ENCODE data around the gene KCNK10.

Gene KCNK10

DNA sequence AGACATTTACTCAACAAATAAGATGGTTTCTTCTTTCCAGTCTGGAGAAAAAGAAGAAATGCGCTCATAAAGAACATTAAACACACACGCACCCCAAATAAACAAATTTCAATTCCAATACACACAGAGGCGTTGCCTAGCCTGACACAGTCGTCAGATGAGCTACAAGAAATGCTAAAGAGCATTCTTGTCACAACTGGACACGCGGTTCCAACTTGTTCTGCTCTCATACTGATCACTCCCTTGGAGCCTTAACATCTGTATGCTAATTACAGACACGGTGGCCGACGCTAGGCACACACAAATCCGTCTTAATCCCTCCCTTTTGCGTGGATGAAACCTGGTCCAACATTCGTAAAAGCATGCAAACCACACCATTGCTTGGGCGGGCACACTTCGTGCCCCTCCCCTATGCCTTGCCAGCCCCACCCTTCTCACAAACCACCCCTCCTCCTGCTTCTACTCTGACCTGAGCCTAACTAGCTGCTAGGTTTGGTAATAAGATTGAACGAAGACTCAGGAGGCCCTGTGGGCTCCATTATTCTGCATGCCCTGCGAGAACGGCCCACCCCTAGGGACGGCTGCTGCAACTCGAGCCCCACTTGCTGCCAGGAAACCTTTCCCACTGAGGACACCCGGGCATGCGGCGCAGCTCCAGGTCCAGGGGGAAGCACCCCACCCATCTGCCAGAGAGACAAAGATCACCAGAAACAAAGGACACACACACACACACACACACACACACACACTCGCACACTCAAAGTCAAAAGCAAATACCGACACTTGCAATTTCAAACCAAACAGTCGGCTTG lies 1.2 kb downstream of the KCNK10 start:
- no peak for DNase-seq

DNA sequence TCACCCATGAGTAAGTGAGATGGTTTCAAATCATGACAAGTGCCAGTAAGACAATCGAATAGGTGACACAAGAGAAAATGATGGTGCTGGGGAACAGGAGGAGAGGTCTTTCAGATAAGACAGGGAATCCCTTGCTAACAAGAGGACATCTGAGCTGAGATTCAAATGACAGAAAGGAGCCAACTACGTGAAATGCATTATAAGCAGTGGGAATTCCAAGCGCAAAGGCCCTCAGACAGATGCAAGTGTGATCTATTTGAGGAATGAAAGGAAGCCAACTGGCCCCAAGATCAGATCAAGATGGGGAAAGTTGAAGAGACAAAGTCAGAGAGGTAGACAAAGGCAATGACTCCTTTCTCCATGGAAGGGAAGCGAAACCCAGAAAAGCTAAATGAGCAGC lies 4.7 kb downstream of the KCNK10 start:
- DNase-seq = no peak

DNA sequence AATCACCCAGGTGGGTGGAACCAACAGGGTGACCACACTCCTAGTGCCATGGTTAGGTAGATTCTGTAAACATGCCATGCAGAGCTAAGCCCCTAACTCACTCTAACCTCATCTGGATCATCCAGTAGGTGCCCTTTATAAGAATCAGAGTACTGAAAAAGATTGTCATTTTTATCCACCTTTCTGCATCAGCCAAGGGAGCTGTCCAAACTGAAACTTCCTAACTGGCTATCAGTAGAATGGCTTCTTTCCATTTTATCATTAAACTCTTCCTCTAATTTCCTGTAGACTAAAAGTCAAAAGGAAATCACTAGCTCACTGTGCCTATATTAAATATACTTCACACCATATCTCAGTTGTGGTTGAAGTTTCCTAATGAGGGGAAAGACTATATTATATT lies 6.5 kb downstream of the KCNK10 start:
- no peak for DNase-seq

DNA sequence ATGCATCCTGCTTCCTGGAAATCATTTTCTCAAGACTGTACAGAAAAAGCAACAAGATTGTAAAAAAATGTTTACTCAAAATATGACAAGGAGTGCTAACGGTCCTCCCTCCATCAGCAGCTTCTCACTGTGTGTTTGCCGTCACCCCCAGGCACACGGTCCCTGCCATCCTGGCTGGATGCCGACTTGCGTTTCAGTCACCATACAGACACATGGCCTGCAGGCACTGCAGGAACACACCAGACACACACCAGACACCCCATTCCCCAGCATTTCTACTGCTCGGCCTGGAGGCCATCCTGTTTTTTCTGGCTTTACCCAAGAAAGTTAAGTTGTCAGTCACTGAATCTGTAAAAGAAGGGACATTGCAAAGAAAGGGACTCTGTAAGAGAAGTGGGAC lies 10.8 kb downstream of the KCNK10 start:
- no peak for DNase-seq

DNA sequence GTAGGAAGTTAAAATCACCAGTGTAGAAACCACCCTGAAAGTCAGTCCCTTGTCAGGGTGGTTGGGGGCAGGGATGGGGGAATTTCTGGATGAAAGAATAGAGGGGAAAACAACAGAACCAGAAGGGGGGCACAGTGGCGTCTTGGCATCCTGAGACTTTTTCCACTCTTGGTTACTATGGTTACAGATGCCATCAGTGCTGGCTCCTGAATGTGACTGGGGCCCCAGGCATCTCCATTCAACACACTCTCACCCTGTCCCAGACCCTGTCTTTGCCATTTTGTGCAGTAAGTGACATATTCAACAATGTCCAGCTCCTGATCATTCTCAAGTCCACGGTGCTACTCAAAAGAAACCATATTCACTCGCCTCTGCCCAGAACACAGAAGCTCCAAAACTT lies 11.3 kb downstream of the KCNK10 start:
- DNase-seq = no peak

DNA sequence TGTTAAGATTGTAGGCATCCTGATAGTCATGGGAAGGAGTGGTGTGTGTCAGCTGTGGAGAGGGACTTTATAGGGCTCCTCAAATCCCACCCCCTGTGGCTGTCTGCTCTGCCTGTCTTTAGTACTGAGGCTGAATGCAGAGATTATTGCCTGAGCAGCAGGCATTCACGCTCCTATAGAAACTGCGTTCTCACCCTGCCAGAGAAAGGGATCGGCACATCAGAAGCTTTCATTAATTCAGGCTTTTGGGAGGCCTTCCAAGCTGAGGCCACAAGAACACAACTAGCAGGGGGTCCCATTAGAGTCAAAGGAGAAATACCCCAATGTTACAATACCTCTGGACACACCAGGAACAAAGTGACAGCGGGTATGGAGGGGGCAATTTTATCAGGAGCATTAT lies 12.6 kb downstream of the KCNK10 start:
- DNase-seq = no peak

DNA sequence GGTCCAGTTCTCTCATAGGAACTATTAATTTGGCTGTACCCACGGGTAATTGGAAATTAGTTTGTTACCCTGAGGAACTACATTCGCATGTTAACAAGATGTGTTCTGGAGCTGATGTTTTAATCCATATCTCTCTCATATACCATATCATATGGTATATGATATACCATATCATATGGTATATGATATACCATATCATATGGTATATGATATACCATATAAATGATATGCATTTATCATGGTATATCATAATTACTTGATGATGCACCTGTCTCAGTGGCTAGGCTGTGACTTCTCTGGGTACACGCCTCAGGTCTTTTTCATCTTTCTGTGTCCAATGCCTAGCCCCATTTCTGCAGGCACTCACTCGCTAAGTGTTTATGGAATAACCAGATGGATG lies 13.0 kb downstream of the KCNK10 start:
- no peak for DNase-seq

DNA sequence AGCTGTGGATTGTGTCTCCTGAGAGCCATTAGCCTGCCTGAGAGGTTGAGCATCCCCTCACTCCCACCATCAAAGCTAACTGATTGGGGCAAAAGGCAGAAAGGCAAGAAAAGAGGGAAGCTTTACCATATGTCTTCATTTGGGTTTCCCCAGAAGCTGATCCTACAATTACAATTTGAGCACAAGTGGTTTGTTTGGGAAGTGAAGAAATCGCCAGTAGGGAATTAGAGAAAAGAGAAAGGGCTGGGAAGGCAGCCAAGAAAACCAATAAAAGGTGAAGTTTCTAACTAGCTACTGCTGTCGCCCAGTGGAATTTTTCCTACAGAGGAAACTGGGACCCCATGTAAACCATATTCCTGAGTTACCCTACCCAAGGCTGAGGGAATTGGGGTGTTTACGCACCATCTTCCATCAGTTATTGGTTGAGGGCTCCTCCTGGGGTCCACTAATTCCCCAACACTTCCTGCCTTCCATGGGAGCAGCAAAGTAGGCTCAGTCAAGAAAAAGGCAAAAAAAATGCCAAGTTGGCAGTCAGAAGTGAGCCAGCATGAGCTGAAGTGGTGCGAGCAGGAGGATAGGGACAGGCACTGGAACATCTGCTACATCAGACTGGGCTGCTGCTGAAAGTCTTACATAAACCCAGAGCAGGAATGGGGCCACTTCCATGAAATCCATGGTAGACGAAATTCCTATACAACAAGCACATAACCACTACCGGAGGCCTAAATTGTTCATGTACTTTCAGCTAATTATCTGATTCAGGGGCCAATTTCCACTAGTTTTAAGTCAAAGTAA lies 17.3 kb downstream of the KCNK10 start:
- no peak for DNase-seq

DNA sequence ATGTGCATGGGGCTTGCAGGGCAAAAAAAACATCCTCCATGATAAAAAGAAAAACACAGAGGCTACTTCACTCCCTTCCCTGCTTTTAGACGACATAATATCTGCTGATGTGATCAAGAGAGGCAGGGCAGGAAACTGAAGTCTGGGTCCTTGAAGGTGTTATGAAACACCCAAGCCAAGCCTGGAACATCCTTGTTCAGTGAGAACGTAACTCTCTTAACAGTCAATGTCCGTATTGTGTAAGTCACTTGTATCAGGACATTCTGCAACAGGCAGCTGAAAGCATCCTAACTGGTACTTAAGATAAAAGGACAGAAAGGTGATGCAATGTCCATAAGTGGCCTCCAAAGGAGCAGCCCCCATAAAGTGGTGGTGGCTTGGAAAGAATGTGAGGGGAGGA lies 20.0 kb downstream of the KCNK10 start:
- DNase-seq = no peak

DNA sequence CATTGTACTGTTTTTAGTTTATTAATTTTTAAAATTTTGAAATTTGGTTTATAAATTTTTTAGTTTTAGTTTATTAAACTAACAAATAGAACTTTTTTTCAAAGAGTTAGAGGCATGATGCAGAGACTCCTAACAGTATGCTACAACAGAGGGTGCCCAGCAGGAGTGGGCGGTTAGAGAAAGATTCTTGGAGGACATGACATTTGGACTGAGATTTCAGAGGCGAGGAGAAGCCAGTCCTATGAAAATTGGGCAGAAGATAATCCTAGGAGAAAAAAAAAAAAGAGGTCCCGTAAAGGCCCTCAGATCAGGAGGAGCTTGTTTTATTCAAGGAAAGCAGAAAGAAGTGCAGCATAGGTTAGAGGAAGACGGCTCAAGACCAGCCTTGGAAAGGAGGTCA lies 21.7 kb downstream of the KCNK10 start:
- no peak for DNase-seq

DNA sequence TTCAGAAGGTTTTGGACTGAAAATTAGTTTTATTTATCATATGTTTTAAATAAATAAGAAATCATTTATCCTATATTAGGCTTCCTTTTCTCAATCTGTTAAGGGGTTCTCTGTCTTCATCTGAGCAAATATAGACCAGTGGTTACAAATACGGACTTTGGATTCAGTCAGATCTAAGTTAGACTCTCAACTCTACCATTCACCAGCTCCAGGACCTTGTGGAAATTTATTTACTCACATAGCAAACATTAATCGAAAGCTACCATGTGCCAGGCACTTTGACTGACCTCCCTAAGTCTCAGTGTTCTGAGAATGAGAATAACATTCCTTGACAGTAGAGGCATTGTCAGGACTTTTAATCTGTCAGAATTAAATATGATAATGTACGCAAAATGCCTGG lies 22.3 kb downstream of the KCNK10 start:
- DNase-seq = no peak

DNA sequence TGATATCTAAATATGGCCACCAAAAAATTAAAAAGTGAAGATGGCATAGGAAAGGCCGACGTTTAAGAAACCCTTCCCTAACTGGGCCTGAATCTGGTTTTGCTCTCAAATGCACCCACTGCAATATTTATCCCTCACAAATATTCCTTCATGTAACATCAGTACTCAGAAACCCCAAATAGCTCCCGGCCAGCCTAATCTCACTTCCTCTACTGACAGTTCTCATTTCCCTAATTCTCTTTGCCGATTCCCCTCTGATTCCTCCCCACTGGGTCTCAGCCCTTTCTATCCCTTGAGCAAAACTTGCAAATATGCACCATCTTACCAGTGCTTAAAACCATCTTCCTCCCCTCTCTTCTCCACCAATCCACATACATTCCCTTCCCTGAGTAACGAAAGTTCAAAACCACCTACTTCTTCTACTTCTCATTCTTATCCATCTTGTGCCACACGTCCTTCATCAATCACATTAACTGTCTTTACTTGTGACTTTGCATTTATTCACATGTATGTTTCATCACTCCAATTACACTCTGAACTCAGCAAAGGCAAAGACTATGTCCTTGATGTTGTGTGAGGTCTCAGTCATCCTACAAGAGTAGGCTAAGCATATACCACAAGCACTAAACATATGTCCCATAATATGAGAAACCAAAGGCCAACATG lies 23.1 kb downstream of the KCNK10 start:
- DNase-seq = no peak

DNA sequence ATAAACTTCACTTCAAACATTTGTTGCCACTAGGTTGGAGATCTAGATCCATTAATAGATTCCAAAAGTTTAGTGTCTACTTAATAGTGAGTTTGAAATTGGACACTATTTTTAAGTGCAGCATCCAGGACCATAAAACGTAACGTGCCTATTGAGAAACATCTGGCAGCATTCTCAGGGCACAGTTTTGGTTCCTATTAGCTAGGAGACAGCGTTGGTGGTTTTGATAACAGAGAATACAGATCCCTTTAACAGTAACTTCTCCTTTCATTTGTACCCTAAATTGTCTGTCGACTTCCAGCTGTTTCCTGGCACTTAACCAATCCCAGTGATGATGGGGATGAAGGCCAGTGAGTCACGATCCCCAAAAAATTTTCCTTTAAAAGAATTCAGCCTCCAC lies 25.8 kb downstream of the KCNK10 start:
- no peak for DNase-seq

DNA sequence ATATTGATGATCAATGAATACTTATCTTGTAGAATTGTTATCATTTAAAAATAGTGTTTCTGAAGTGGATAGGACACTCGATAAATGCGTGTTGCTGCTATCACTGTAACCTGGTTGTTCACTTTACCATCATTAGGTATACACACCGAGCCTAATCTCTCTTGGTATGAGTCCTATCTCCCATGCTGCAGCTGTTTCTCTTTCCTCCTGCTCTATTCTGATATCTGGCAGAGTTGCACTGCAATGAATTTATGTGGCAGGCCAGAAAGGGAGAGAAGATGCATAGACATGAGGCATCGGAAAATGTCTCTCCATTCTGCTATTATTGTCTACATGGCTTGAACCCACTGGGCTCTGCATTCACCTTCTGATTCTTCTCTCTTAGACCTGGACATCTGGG lies 26.7 kb downstream of the KCNK10 start:
- no peak for DNase-seq

DNA sequence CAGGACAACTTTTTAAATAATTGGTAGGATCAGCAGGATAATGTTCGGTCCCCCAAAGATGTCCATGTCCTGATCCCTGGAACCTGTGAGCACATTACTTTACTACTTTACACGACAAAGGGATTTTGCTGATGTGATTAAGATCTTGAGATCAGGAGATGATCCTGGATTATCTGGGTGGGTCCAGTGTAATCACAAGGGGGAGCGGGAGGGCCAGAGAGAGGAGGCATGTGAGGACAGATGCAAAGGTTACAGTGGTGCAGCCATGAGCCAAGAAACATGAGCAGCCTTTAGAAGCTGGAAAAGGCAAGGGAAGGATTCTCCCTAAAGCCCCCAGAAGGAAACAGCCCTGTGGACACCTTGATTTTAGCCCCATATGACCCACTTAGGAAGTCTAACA lies 33.1 kb downstream of the KCNK10 start:
- no peak for DNase-seq

DNA sequence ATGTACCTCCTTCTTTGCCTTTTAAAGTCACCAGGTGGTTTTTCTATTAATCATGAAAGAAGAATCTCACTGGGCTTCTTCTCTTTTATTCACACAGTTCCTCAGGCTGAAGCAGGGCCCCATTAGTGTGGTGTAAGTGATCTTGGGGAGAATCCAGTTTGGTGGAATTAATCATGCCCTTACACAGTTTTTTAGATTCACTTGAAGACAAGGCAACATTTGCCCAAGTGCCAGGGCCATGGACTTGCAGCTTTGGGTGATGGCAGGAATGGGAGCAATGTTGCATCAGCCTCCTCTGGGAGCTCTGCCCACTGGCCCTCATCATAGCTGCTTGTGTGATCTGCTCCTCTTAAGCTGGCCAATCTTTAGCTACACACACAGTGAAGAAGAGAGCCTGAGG lies 33.8 kb downstream of the KCNK10 start:
- DNase-seq = no peak

DNA sequence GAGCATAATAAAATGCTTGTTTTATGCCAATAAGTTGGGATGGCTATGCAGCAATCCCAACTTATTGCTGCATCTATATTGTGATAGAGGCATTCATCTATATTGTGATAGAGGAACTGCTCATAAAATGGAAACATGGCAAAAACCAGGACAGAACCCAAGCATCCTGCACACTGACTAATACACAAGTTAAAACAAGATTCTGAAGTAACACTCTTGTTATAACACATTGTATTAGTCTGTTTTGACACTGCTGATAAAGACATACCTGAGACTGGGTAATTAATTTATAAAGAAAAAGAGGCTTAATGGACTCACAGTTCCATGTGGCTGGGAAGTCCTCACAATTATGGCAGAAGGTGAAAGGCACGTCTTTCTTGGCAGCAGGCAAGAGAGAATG lies 36.8 kb downstream of the KCNK10 start:
- DNase-seq = no peak

DNA sequence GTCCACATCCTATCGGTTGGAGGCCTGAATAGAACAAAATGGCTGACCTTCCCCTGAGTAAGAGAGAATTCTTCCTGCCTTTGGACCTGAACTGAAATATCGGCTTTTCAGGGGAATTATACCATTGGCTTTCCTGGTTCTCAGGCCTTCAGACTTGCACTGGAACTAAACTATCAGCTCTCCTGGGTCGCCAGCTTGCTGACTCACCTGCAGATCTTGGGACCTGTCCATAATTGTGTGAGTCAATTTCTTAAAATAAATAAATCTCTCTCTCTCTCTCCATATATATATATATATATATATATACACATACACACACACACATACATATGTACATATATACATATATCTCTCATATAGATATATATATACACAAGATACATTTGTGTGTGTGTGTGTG lies 41.6 kb downstream of the KCNK10 start:
- no peak for DNase-seq

DNA sequence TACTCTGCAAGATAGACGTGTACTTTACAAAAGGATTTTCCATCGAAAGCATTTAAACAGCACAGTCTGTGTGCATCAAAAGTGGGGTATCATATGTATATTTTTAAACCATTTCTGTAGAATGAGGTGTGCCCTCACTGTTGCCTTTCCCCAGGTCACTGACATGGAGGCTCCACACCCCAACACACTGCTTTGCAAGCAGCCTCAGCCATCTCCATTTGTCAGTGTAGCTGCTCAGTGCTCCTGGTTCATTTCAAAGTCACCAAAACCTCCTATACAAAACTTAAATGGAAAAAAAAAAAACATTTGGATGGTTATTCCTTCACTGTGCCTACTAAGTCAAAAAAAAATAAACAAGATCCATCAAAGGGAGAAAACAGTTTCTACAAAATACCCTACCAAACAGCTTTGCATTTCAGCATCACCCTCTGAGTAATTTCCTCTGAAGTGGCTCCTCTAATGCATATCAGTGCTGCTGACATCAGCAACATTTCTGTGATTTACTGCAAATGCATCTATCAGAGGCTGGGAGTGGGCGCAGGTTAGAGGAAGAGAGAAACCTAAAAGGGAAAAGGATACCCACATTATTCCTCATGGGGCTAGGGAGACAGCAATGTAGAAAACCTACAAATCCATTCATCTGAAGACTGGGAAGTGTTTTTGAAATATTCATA lies 46.0 kb downstream of the KCNK10 start:
- DNase-seq = no peak

DNA sequence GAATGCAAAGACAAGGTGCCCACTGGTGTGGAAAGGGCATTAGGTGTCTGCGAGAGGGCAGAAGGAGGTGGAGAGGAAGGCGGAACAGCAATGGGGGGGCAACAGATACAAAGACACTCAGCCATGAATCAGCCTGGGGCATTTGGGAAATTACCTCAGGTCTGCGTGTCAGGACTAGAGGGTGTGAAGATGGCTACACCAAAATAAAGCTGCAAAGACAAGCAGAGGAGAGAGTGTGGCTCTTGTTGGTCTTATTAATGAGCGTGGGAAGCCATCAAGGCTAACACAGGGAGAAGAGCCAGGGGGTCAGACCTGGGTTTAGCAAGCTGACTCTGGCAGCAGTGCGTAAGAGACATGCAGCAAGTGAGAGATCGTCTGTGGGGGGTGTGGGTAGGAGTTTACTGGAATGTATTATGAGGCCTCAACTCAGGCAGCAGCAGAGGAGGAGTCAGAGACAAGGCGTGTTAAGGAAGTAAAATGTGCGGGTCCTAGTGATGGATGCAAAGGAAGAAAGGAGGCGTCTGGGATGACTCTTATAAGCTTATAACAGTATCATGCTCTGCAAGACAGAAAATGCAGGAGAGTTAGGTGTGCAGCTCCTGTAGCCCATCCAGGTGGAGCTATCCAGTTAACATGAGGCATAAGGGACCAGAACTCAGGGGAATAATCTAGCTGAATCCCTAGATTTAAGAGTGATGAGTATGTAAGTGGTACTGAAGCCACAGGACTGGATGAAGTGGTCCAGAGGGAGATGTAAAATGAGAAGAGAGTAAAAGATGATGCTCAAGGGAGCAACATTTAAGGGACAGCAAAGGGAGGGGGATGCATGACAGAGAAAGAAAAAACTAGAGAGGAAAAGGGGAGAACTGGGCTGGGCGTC lies 50.4 kb downstream of the KCNK10 start:
- DNase-seq = no peak

DNA sequence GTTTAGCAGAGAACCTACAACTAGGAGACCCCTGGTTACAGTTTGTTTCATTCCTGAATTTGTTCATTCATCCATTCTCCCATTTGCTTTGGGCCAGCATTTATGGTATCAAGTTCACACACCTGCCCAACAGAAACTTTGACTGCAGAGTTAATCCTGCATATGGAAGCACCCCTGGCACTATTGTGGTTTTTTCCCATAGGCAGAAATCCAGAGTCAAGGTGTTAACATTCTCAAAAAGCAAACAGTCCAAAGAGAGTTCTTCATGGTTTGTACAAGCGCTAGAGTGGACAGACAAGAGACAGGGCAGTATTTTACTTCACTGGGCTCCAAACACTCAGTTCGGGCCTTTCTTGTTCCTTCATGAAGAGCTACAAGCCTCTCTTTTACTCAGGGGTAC lies 51.9 kb downstream of the KCNK10 start:
- no peak for DNase-seq

DNA sequence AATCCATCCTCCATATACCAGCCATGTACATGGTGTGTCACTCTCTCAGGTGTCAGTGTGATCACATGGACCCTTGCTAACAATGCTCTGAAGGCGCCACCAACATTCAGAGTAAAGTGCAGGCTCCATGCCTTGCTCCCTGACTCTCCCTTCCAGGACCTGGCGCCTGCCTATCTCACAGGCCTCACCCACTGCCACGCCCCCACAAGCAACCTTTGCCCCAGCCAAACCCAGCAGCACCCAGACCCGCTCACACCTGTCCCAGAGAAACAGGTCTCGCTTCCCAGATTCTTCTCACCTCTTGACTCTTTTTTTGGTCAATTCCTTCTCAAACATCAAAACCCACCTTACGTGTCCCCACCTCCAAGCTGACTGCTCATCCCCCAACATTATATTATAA lies 52.3 kb downstream of the KCNK10 start:
- DNase-seq = no peak
